H1 (cell line): Measurements from ENCODE around the gene NAP1L1. TPM values are rescaled to one million over a fixed set of nuclear protein-coding genes. Genes with fewer than 3 reads are reported as not detected.

ENCODE experiments used
- CTCF ChIA-PET: fragments of 300-600 bp; sonication (Branson Sonifier 250); formaldehyde crosslinking; loops from one replicate; lab custom pipeline; 2021; ENCODE audit not compliant: partially characterized antibody; lab: Charles Lee
- POLR2A ChIA-PET: fragments of 300-600 bp; sonication (Branson Sonifier 250); formaldehyde crosslinking; loops from one replicate; lab custom pipeline; 2021; ENCODE audit warnings: inconsistent platforms; ENCODE audit not compliant: partially characterized antibody; lab: Charles Lee
- DNase-seq, 2 experiments: peaks; one replicate each; pipeline versions ENCODE4 v3.0.0 to v3.0.0-alpha.2; 2010 to 2022; ENCODE audit warnings: low spot score in 2 of 2, low read depth in 1 of 2, mixed read lengths in 1 of 2
- FAIRE-seq: peaks from 2 replicates; lab custom pipeline; 2011; peaks lifted over from hg19 to GRCh38; lab: Jason Lieb, UNC
- H2AFZ ChIP-seq: 2 replicates; pipeline ENCODE4 v1.8.1; 2012; ENCODE audit warnings: low read length, inconsistent platforms
- H2AK5ac ChIP-seq: 2 replicates; pipeline ENCODE4 v1.6.1; 2013; ENCODE audit warnings: low read depth, low read length
- H2BK120ac ChIP-seq: replicated peaks from 2 replicates; pipeline ENCODE3; 2013; ENCODE audit warnings: low read depth, low read length, inconsistent platforms
- H2BK12ac ChIP-seq: 2 replicates; pipeline ENCODE4 v1.6.1; 2013; ENCODE audit warnings: low read depth, low read length
- H2BK15ac ChIP-seq: 2 replicates; pipeline ENCODE4 v1.6.1; 2013; ENCODE audit warnings: low read length
- H2BK20ac ChIP-seq: 2 replicates; pipeline ENCODE4 v1.6.1; 2013; ENCODE audit warnings: low read length
- H2BK5ac ChIP-seq: 2 replicates; pipeline ENCODE4 v1.6.1; 2013; ENCODE audit warnings: low read depth, low read length
- H3K14ac ChIP-seq: 2 replicates; pipeline ENCODE4 v1.6.1; 2013; ENCODE audit warnings: inconsistent platforms; ENCODE audit not compliant: insufficient read length
- H3K18ac ChIP-seq: 2 replicates; pipeline ENCODE4 v1.6.1; 2013; ENCODE audit warnings: low read length; ENCODE audit errors: extremely low read depth
- H3K23ac ChIP-seq: 2 replicates; pipeline ENCODE4 v1.6.1; 2013; ENCODE audit warnings: inconsistent platforms; ENCODE audit not compliant: insufficient read length
- H3K23me2 ChIP-seq: 2 replicates; pipeline ENCODE4 v1.6.1; 2013; ENCODE audit warnings: low read depth, low read length
- H3K27ac ChIP-seq: 2 replicates; pipeline ENCODE4 v1.6.1; 2011; ENCODE audit warnings: low read depth, low read length, inconsistent platforms
- H3K27me3 ChIP-seq, 4 experiments: replicated peaks in 1 of 4; 1 replicate in 1 of 4; 2 replicates in 3 of 4; pipeline versions ENCODE4 v1.6.1 to v1.8.1; 2011 to 2013; ENCODE audit warnings: low read length in 3 of 4, mild to moderate bottlenecking in 3 of 4, inconsistent platforms in 2 of 4, mixed read lengths in 2 of 4, moderate library complexity in 1 of 4; ENCODE audit not compliant: control insufficient read depth in 3 of 4, insufficient read depth in 3 of 4; ENCODE audit errors: extremely low read depth in 1 of 4
- H3K36me3 ChIP-seq, 4 experiments: 2 replicates each; pipeline versions ENCODE4 v1.6.1 to v1.8.1; 2011 to 2013; ENCODE audit warnings: mild to moderate bottlenecking in 4 of 4, low read length in 3 of 4, moderate library complexity in 2 of 4, control low read depth in 1 of 4, inconsistent platforms in 1 of 4; ENCODE audit not compliant: insufficient read depth in 4 of 4, control insufficient read depth in 2 of 4
- H3K4ac ChIP-seq: replicated peaks from 2 replicates; pipeline ENCODE3; 2013; ENCODE audit warnings: low read length, low read depth, mixed read lengths, inconsistent platforms; ENCODE audit not compliant: insufficient read length
- H3K4me1 ChIP-seq, 4 experiments: replicated peaks in 1 of 4; 1 replicate in 1 of 4; 2 replicates in 3 of 4; pipeline versions ENCODE4 v1.6.1 to v1.8.1; 2011 to 2013; ENCODE audit warnings: low read length in 3 of 4, inconsistent platforms in 2 of 4, mixed read lengths in 1 of 4; ENCODE audit not compliant: insufficient read depth in 4 of 4, control insufficient read depth in 3 of 4
- H3K4me2 ChIP-seq, 2 experiments: 2 replicates each; pipeline versions ENCODE4 v1.6.1 to v1.8.1; 2011 to 2013; ENCODE audit warnings: low read depth in 2 of 2, low read length in 2 of 2, control low read depth in 1 of 2, inconsistent platforms in 1 of 2, mild to moderate bottlenecking in 1 of 2; ENCODE audit not compliant: insufficient read depth in 1 of 2
- H3K4me3 ChIP-seq, 4 experiments: fragments of 200-600, 300-600 bp in 1 of 4; sonication (generic), shearing (Covaris generic), sonication (Bioruptor Twin) in 1 of 4; 2 replicates each; pipeline versions ENCODE4 v1.5.1 to v1.8.1; 2011 to 2016; ENCODE audit warnings: low read length in 4 of 4, low read depth in 3 of 4, control low read depth in 2 of 4, inconsistent platforms in 2 of 4, mild to moderate bottlenecking in 2 of 4, mixed read lengths in 1 of 4, moderate library complexity in 1 of 4; ENCODE audit not compliant: insufficient read depth in 2 of 4; ENCODE audit errors: extremely low read depth in 1 of 4
- H3K56ac ChIP-seq: replicated peaks from 2 replicates; pipeline ENCODE3; 2013; ENCODE audit warnings: low read depth, mild to moderate bottlenecking, mixed read lengths, low read length, inconsistent platforms; ENCODE audit not compliant: insufficient read length
- H3K79me1 ChIP-seq: 2 replicates; pipeline ENCODE4 v1.6.1; 2013; ENCODE audit warnings: low read depth, low read length, control low read depth
- H3K79me2 ChIP-seq, 2 experiments: 2 replicates each; pipeline versions ENCODE4 v1.6.1 to v1.8.1; 2012 to 2013; ENCODE audit warnings: low read length in 2 of 2, mild to moderate bottlenecking in 2 of 2, inconsistent platforms in 1 of 2; ENCODE audit not compliant: insufficient read depth in 2 of 2, control insufficient read depth in 1 of 2
- H3K9ac ChIP-seq, 4 experiments: replicated peaks in 1 of 4; 1 replicate in 1 of 4; 2 replicates in 3 of 4; pipeline versions ENCODE4 v1.6.1 to v1.8.1; 2011 to 2013; ENCODE audit warnings: low read depth in 3 of 4, low read length in 3 of 4, control low read depth in 2 of 4, mild to moderate bottlenecking in 2 of 4, moderate library complexity in 2 of 4, inconsistent platforms in 1 of 4; ENCODE audit errors: extremely low read depth in 1 of 4
- H3K9me3 ChIP-seq, 2 experiments: 2 replicates each; pipeline versions ENCODE4 v1.6.1 to v1.8.1; 2012 to 2013; ENCODE audit warnings: mild to moderate bottlenecking in 2 of 2, moderate library complexity in 2 of 2, control low read depth in 1 of 2, inconsistent platforms in 1 of 2, low read depth in 1 of 2, low read length in 1 of 2, mixed read lengths in 1 of 2; ENCODE audit not compliant: insufficient read depth in 2 of 2
- H4K20me1 ChIP-seq, 2 experiments: replicated peaks in 1 of 2; 2 replicates each; pipeline versions ENCODE3 to v1.8.1; 2011 to 2013; ENCODE audit warnings: inconsistent platforms in 2 of 2, low read length in 2 of 2, mild to moderate bottlenecking in 1 of 2; ENCODE audit not compliant: insufficient read depth in 2 of 2, control insufficient read depth in 1 of 2
- H4K5ac ChIP-seq: 2 replicates; pipeline ENCODE4 v1.6.1; 2013; ENCODE audit warnings: low read length, low read depth, mixed read lengths, inconsistent platforms; ENCODE audit not compliant: insufficient read length
- H4K8ac ChIP-seq: 2 replicates; pipeline ENCODE4 v1.8.0; 2013; ENCODE audit warnings: mild to moderate bottlenecking, moderate library complexity, low read length, inconsistent platforms; ENCODE audit not compliant: insufficient read depth; ENCODE audit errors: extremely low read depth
- H4K91ac ChIP-seq: replicated peaks from 2 replicates; pipeline ENCODE3; 2013; ENCODE audit warnings: low read length, mixed read lengths, inconsistent platforms; ENCODE audit not compliant: insufficient read length
- JUND ChIP-seq: IDR thresholded peaks from 2 replicates; pipeline ENCODE4 v1.6.1; 2011; ENCODE audit warnings: mild to moderate bottlenecking, improper control_type of control experiment, low read length
- RBBP5 ChIP-seq: IDR thresholded peaks from 2 replicates; pipeline ENCODE4 v1.7.1; 2012; ENCODE audit warnings: low read depth, mild to moderate bottlenecking, inconsistent platforms, low read length, moderate library complexity, borderline replicate concordance
- WGBS, 2 experiments: shearing (Covaris generic) in 1 of 2; methylation state at CpG; one replicate each; pipeline versions ENCODE4 v1.1.6 to v1.1.7; 2013 to 2015; ENCODE audit warnings: low lambda C conversion rate in 2 of 2, mixed read lengths in 2 of 2, inconsistent platforms in 1 of 2, low coverage in 1 of 2, missing lambda C conversion rate in 1 of 2; ENCODE audit not compliant: insufficient replicate concordance in 2 of 2, insufficient coverage in 1 of 2, insufficient read length in 1 of 2; ENCODE audit errors: extremely low coverage in 1 of 2, missing lambda C conversion rate in 1 of 2; 5-methylcytosine and 5-hydroxymethylcytosine counted together
- polyA plus RNA-seq, 7 experiments: library from polyadenylated mRNA; depleted of rRNA in 3 of 7; stranded (reverse) in 5 of 7; unstranded in 2 of 7; fragments of >200 nt in 5 of 7; fragments of 200-250 nt in 2 of 7; gene quantifications; 1 replicate in 5 of 7; 2 replicates in 1 of 7; 4 replicates in 1 of 7; pipeline versions ENCODE4 v1.2.1 to v1.2.3, GENCODE V29; 2011 to 2013; ENCODE audit warnings: missing spikeins in 2 of 7, mixed read lengths in 2 of 7
- total RNA-seq: library from RNA; stranded (reverse); fragmentation: NEBNext Ultra II Directional; extraction: Animal tissue kit (Norgen Biotek cat#: 25700); gene quantifications from 2 replicates; pipeline ENCODE4 v1.2.1, GENCODE V29; 2021

NAP1L1 gene
- total and polyA plus RNA-seq, 2 of the 8 experiments (the other 6 are each of a cell fraction or from before 2014, with no cell fraction given): 202 to 1,159 TPM

DNA sequence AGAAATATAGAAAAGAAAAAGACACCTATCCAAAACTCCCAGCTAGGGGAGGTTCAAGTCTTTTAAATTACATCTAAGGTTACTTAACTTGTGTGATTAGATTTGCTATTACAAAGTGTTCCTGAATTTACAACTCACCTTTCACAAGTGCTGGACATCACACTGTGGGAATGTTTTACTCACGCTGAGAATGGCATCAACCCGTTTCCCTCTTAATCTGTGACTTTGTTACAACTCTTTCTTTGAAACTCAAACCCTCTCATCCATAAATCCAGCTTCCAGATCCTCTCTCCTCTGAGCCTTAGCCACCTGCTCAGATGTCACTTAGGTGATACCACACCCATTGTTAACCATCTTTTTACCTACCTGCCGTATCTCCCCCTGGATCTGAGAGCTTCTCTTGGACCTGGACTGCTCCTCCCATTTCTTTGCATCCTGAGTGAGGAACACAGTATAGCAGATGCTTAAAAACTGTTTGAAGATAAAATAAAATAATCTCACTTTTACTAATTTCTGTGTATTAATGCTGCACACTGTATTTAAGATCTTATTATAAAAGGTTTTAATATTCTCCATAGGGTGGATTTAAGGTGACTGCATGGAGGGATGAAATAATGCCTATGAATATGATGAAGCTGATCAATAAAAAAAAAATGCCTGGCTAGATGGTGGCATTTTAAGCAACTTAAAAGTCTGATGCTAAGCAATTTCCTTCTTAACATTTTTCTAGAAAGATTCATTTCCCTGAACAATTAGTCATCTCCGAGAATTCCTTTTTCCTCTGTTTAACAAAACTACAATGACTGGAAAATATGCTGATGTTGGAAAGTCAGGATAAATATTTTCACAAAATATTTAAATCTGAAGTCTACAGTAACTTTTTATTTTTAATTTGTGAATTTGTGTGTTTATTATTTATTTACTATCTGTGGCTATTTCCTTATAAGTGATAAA, 39.1 kb upstream of the NAP1L1 start:
- no peak overlapping the region for H3K9ac ChIP-seq
- H3K79me1 ChIP-seq: no peaks in the 10 kb centered on the region
- CTCF ChIA-PET: interaction anchor here (0.8 kb wide), 1 partner anchor 17 kb away, joined by 3 read pairs; no protein-coding TSS in a partner anchor
- no peak overlapping the region for H3K4ac ChIP-seq
- no peak overlapping the region for H4K5ac ChIP-seq
- no peak for DNase-seq
- H3K9me3 ChIP-seq: no peaks in the 10 kb centered on the region
- no peak overlapping the region for H2BK120ac ChIP-seq
- TF ChIP-seq RBBP5 (no peak), JUND (no peak)
- H2BK12ac ChIP-seq: no peak overlapping the region
- H2AFZ ChIP-seq: no peak overlapping the region
- no peak for FAIRE-seq
- no peaks in the 10 kb centered on the region for H4K20me1 ChIP-seq
- H3K18ac ChIP-seq: no peak overlapping the region
- H3K79me2 ChIP-seq: no peaks in the 10 kb centered on the region
- no peaks in the 10 kb centered on the region for H3K27me3 ChIP-seq
- H2AK5ac ChIP-seq: no peak overlapping the region
- H2BK15ac ChIP-seq: no peak overlapping the region
- H3K14ac ChIP-seq: no peak overlapping the region
- H3K4me2 ChIP-seq: no peak overlapping the region
- H2BK5ac ChIP-seq: no peak overlapping the region
- H3K4me3 ChIP-seq: no peak overlapping the region
- H3K23me2 ChIP-seq: no peaks in the 10 kb centered on the region
- H3K23ac ChIP-seq: no peak overlapping the region
- 95% methylated on average over 4 of the region's 4 CpGs; no CpG with 5 or more reads in 1 of the 2 experiments for WGBS, 2 experiments
- no peaks in the 10 kb centered on the region for H3K36me3 ChIP-seq
- no peak overlapping the region for H4K8ac ChIP-seq
- no peak overlapping the region for H3K56ac ChIP-seq
- no peak overlapping the region for H3K27ac ChIP-seq
- no peak overlapping the region for H2BK20ac ChIP-seq
- no peak overlapping the region for H4K91ac ChIP-seq
- POLR2A ChIA-PET: no interaction called here
- H3K4me1 ChIP-seq: no peaks in the 10 kb centered on the region
